Transverse colon (tissue), 3 donors: Measurements from ENCODE around the gene RIN2.

ENCODE experiments used
- POLR2A ChIP-seq: fragments of 450-650 bp; IDR thresholded peaks from one replicate; pipeline ENCODE4 v1.6.1; 2016; ENCODE audit warnings: antibody characterized with exemption, mild to moderate bottlenecking, moderate library complexity
- TF ChIP-seq, protein P1 (sequence below), 5 experiments: fragments of 200-600 bp in 3 of 5; fragments of 450-650 bp in 2 of 5; sonication (generic) in 3 of 5; IDR thresholded peaks; 1 replicate in 2 of 5; 2 replicates in 3 of 5; pipeline ENCODE4 v1.5.1; 2016 to 2017; ENCODE audit warnings: antibody characterized with exemption in 5 of 5, inconsistent platforms in 3 of 5, mild to moderate bottlenecking in 2 of 5, moderate library complexity in 1 of 5

GRCh38 chr20:19784511-19785172 lies 26.6 kb downstream of the RIN2 start:
- TF ChIP-seq, protein P1, sequence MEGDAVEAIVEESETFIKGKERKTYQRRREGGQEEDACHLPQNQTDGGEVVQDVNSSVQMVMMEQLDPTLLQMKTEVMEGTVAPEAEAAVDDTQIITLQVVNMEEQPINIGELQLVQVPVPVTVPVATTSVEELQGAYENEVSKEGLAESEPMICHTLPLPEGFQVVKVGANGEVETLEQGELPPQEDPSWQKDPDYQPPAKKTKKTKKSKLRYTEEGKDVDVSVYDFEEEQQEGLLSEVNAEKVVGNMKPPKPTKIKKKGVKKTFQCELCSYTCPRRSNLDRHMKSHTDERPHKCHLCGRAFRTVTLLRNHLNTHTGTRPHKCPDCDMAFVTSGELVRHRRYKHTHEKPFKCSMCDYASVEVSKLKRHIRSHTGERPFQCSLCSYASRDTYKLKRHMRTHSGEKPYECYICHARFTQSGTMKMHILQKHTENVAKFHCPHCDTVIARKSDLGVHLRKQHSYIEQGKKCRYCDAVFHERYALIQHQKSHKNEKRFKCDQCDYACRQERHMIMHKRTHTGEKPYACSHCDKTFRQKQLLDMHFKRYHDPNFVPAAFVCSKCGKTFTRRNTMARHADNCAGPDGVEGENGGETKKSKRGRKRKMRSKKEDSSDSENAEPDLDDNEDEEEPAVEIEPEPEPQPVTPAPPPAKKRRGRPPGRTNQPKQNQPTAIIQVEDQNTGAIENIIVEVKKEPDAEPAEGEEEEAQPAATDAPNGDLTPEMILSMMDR (IDR thresholded peaks at IDR 0.05): peak; percentile 72 to 83 (median 82)
- no peak for TF ChIP-seq POLR2A
